DND-41 (cell line): Measurements from ENCODE around the gene PHF24.

Experiments
- ATAC-seq: fragments of 200-7000 bp; cut with Tn5 transposase; 3 replicates; pipeline ENCODE4 v1.9.1; 2021; ENCODE audit warnings: low read depth; ENCODE audit not compliant: insufficient read depth
- DNase-seq: peaks from one replicate; pipeline ENCODE4 v3.0.0-alpha.2; 2020
- H2AFZ ChIP-seq: 2 replicates; pipeline ENCODE4 v1.6.0; 2012; ENCODE audit warnings: low read depth, low read length
- H3K27ac ChIP-seq: 2 replicates; pipeline ENCODE4 v1.5.1; 2012; ENCODE audit warnings: low read length, inconsistent platforms
- H3K27me3 ChIP-seq: fragments of 200-600 bp; sonication (generic); 2 replicates; pipeline ENCODE4 v1.6.0; 2012; ENCODE audit warnings: low read length, mild to moderate bottlenecking, inconsistent platforms; ENCODE audit not compliant: insufficient read depth, poor library complexity
- H3K36me3 ChIP-seq: 2 replicates; pipeline ENCODE4 v1.5.1; 2012; ENCODE audit warnings: low read length, inconsistent platforms; ENCODE audit not compliant: insufficient read depth
- H3K4me1 ChIP-seq: 2 replicates; pipeline ENCODE4 v1.5.1; 2012; ENCODE audit warnings: mild to moderate bottlenecking, low read length; ENCODE audit not compliant: insufficient read depth
- H3K4me2 ChIP-seq: 2 replicates; pipeline ENCODE4 v1.6.0; 2012; ENCODE audit warnings: mild to moderate bottlenecking, moderate library complexity, low read length, inconsistent platforms; ENCODE audit not compliant: insufficient read depth
- H3K4me3 ChIP-seq, 2 experiments: fragments of 200-600 bp in 1 of 2; shearing (Covaris generic) in 1 of 2; 2 replicates each; pipeline ENCODE4 v1.5.1; 2012 to 2016; ENCODE audit warnings: inconsistent platforms in 2 of 2, low read length in 2 of 2, mild to moderate bottlenecking in 2 of 2, low read depth in 1 of 2, moderate library complexity in 1 of 2
- H3K79me2 ChIP-seq: 2 replicates; pipeline ENCODE4 v1.6.0; 2012; ENCODE audit warnings: low read length, inconsistent platforms; ENCODE audit not compliant: insufficient read depth
- H3K9ac ChIP-seq: 2 replicates; pipeline ENCODE4 v1.6.0; 2012; ENCODE audit warnings: low read depth, mild to moderate bottlenecking, inconsistent platforms, low read length, moderate library complexity
- H3K9me3 ChIP-seq: 2 replicates; pipeline ENCODE4 v1.5.1; 2012; ENCODE audit warnings: low read length, moderate library complexity, mild to moderate bottlenecking, inconsistent platforms; ENCODE audit not compliant: insufficient read depth, severe bottlenecking
- H4K20me1 ChIP-seq: 2 replicates; pipeline ENCODE4 v1.6.0; 2012; ENCODE audit warnings: low read length; ENCODE audit not compliant: insufficient read depth
- EZH2 ChIP-seq: IDR thresholded peaks from 3 replicates; pipeline ENCODE4 v1.6.1; 2012; ENCODE audit warnings: borderline replicate concordance, low read depth, mild to moderate bottlenecking, moderate library complexity, low read length, inconsistent platforms; ENCODE audit not compliant: severe bottlenecking
- TF ChIP-seq, protein P1 (sequence below): IDR thresholded peaks from 2 replicates; pipeline ENCODE4 v1.5.1; 2012; ENCODE audit warnings: borderline replicate concordance, low read length, moderate library complexity, mild to moderate bottlenecking; ENCODE audit not compliant: poor library complexity, severe bottlenecking; ENCODE audit errors: extremely low read depth

The PHF24 gene

DNA sequence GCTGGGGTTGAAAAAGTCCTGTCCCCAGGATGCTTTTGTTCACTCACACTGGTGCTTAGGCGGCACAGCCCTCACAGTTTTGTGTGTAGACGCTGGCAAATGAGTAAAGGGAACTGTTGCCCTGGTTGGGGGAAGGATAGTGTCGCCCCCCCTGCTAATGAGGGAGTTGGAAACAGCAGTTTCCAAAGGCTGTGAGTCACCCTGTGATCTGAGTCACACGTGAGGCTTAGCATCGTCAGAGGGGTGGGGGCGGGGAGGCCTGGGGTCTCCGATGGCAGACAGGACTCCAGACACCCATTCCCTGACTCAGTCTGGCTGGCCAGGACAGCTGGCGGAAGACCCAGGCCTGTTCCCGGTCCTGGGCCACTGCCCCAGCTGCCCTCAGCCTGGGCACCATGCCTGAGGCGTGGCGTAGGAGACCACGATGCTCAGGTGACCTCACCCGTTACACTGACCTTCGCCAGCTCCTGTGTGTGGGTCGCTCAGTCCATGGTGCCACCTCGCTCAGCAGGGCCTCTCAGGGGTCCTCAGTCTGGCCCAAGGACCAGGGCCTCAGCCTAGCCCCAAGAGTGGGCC is 34.4 kb downstream of the PHF24 start:
- DNase-seq (no peak), ATAC-seq (no peak)
- no peaks in the 10 kb centered on the region for H4K20me1 ChIP-seq
- no peak overlapping the region for H3K27ac ChIP-seq
- H3K4me1 ChIP-seq, result peaks cover 23% of the 10 kb centered on the region
- H3K4me2 ChIP-seq, result no peak overlapping the region
- TF ChIP-seq EZH2, result no peak
- TF ChIP-seq, protein P1, sequence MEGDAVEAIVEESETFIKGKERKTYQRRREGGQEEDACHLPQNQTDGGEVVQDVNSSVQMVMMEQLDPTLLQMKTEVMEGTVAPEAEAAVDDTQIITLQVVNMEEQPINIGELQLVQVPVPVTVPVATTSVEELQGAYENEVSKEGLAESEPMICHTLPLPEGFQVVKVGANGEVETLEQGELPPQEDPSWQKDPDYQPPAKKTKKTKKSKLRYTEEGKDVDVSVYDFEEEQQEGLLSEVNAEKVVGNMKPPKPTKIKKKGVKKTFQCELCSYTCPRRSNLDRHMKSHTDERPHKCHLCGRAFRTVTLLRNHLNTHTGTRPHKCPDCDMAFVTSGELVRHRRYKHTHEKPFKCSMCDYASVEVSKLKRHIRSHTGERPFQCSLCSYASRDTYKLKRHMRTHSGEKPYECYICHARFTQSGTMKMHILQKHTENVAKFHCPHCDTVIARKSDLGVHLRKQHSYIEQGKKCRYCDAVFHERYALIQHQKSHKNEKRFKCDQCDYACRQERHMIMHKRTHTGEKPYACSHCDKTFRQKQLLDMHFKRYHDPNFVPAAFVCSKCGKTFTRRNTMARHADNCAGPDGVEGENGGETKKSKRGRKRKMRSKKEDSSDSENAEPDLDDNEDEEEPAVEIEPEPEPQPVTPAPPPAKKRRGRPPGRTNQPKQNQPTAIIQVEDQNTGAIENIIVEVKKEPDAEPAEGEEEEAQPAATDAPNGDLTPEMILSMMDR, result no peak
- no peak overlapping the region for H3K4me3 ChIP-seq
- no peak overlapping the region for H2AFZ ChIP-seq
- no peaks in the 10 kb centered on the region for H3K9me3 ChIP-seq
- H3K36me3 ChIP-seq, result 0 out of 2 replicates have a peak, but pooled peaks cover 2% of the 10 kb centered on the region
- H3K27me3 ChIP-seq, result no peaks in the 10 kb centered on the region
- H3K9ac ChIP-seq, result no peak overlapping the region
- H3K79me2 ChIP-seq, result no peaks in the 10 kb centered on the region

DNA sequence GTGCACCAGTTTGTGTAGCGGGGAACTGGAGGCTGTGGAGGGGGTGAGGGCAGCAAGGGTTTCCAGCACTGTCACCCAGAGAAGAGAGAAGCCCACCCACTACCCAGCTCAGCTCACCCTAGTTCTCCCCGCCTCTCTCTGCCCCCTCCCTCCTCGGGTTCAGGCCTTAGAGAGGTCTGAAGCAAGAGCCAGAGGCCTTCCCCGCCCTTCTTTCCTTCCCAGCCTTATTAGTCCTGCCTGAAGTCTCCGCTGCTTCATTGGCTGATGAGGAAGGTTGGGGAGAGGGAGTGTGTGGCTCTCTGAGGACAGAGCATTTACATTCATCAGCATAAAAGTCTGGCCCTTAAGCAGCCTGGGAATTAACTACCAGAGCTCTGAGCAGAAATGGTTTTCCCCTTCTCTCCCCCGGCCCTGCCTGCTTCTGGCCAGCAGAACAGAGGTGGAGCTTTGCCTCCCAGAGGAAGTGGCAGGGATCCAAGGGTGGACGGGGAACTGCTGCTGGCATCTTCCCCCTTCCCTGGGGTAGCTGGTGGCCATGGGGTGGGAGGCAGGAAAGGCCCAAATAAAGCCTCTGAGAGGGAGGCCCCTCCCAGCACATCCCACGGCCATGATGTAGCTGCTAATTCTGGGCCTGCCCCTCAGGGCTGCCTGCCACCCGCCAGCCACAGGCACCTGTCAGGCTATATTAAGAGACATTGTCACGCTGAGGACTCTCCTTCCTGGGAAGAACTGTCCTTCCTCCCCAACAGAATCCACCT is 35.6 kb downstream of the PHF24 start:
- Histone ChIP-seq H3K9ac (no peak overlapping the region), H2AFZ (no peak overlapping the region)
- no peak for DNase-seq

DNA sequence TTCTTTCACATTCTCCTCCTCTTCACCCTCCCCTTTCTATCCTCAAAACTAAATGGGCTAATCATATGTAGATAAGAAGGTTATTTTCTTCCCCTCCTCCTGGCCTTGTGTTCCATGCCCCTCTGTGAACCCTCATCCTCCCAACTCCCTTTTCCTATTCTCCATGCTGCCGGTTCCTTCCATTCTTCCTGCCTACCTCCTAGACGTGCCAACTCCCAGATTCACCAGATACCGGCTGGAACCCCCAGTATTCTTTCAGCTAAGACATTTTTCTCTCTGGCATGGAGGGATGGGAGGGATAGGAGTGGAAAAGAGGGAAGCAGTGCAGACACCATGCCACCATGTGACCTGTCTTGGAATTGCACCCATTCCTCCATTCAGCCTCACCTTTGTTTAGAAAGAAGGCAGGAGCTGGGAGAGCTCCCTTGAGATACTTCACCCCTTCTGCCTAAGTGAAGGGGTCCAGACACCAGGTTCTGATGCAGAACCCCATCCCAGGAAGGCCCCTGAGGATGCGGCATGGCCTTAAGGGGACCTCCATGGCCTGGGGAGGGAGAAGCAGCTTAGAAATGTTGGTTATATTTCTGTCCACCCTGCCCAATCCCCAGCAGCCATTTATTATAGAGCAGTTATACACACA is 36.3 kb downstream of the PHF24 start:
- no peak for TF ChIP-seq EZH2
- TF ChIP-seq, protein P1, result peak; percentile 60
- H3K27ac ChIP-seq, result no peak overlapping the region
- H3K27me3 ChIP-seq, result no peaks in the 10 kb centered on the region
- DNase-seq (no peak), ATAC-seq (no peak)
- H3K9ac ChIP-seq, result no peak overlapping the region
- H3K79me2 ChIP-seq, result no peaks in the 10 kb centered on the region
- no peak overlapping the region for H3K4me2 ChIP-seq
- 0 out of 2 replicates have a peak, but pooled peaks cover 2% of the 10 kb centered on the region for H3K36me3 ChIP-seq
- H3K9me3 ChIP-seq, result no peaks in the 10 kb centered on the region
- no peak overlapping the region for H2AFZ ChIP-seq
- H3K4me1 ChIP-seq, result peaks cover 13% of the 10 kb centered on the region
- no peaks in the 10 kb centered on the region for H4K20me1 ChIP-seq
- no peak overlapping the region for H3K4me3 ChIP-seq

More for the DNA sequence above, 35.6 kb downstream of the PHF24 start:
- no peak overlapping the region for H3K4me3 ChIP-seq
- H3K9me3 ChIP-seq, result no peaks in the 10 kb centered on the region
- H3K79me2 ChIP-seq, result no peaks in the 10 kb centered on the region
- ATAC-seq, result no peak
- no peak overlapping the region for H3K4me2 ChIP-seq
- no peaks in the 10 kb centered on the region for H3K27me3 ChIP-seq
- no peak for TF ChIP-seq EZH2
- TF ChIP-seq, protein P1, result no peak
- H3K36me3 ChIP-seq, result 0 out of 2 replicates have a peak, but pooled peaks cover 2% of the 10 kb centered on the region
- H4K20me1 ChIP-seq, result no peaks in the 10 kb centered on the region
- H3K4me1 ChIP-seq, result peaks cover 20% of the 10 kb centered on the region
- H3K27ac ChIP-seq, result no peak overlapping the region
